ENCODE data around the gene BCAS3. TPM values are rescaled to one million over a fixed set of nuclear protein-coding genes. Genes with fewer than 3 reads are reported as not detected.

BCAS3 gene
- total RNA-seq, 1 experiment from 2014 or later = 11.4 TPM

DNA sequence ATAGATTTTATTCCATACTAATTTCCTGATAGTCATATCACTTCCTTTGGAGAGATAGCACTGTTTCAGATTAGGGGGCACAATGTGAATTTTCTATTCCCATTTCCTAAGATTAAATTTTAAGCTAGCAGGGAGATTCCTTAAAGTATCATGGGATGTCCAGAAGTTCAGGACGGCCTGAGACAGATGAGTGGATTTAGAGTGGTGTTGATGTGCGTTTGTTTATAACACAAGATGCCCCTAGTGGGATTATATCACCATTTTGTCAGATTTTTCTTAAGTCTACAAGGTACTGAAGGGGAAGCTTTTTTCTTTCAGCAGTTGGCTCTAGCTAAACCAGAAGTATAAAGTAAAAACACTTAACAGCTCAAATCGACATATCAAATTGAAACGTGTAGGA is 538.4 kb downstream of the BCAS3 start:
- Histone ChIP-seq H3K4me3 (ENCODE audit: insufficient read depth, low read depth, low read length) (no peak overlapping the region), H3K36me3 (replicated peaks; ENCODE audit: control insufficient read depth, insufficient read depth, low read length) (no peaks in the 10 kb centered on the region), H3K27me3 (ENCODE audit: control insufficient read depth, insufficient read depth, low read length) (no peaks in the 10 kb centered on the region; the same call in 1 of the 2 replicates)
- no peak for DNase-seq

DNA sequence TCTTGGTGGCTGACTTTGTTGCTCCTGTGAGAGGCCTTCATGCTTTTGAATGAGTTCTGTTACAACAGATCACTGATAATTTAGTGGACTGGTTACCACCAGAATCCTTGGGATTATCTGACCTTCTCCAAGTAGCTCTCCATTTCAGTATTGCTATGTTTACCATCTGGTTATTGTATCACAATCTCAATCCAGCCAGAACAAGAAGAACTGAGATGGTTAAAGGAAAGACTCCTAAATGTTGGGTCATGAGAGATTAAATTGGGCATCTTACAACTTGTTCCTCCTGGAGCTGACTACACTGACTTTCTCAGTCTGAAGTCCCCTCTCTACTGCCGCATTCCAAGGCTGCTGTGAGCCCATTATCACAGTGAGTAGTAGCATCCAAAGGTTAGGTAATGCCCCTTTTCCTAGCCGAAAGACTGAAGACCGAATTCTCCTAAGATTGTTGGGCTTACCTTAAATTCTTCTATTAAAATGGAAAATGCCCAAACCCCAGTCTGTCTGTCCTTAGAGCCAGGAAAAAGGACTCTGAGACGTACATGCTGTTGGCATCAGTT is 540.3 kb downstream of the BCAS3 start:
- no peak for DNase-seq
- Histone ChIP-seq H3K36me3 (replicated peaks; ENCODE audit: control insufficient read depth, insufficient read depth, low read length) (no peaks in the 10 kb centered on the region), H3K4me3 (ENCODE audit: insufficient read depth, low read depth, low read length) (no peak overlapping the region), H3K27me3 (ENCODE audit: control insufficient read depth, insufficient read depth, low read length) (no peaks in the 10 kb centered on the region; the same call in 1 of the 2 replicates)

DNA sequence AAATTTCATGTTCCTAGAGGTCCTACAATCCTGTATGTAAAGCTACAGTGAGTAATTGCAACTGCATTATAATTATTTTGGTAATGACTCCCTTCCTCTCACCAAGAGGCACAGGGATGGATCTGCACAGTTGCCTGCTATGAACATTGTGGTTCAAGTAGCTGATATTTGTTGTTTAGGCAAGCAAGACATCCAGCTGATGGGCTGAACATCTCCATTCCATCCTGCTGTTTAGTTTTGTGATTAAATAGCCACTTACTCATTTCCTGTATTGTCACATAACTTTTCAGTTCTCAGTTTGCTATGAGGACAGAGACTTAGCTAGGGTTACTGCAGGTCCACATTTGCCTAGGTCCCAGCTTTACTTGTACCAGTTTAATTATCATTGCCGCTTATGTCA is 540.8 kb downstream of the BCAS3 start:
- no peaks in the 10 kb centered on the region for H3K36me3 ChIP-seq (replicated peaks; ENCODE audit: control insufficient read depth, insufficient read depth, low read length)
- no peak overlapping the region for H3K4me3 ChIP-seq (ENCODE audit: insufficient read depth, low read depth, low read length)
- H3K27me3 ChIP-seq (ENCODE audit: control insufficient read depth, insufficient read depth, low read length) = no peaks in the 10 kb centered on the region; the same call in 1 of the 2 replicates
- DNase-seq = no peak

DNA sequence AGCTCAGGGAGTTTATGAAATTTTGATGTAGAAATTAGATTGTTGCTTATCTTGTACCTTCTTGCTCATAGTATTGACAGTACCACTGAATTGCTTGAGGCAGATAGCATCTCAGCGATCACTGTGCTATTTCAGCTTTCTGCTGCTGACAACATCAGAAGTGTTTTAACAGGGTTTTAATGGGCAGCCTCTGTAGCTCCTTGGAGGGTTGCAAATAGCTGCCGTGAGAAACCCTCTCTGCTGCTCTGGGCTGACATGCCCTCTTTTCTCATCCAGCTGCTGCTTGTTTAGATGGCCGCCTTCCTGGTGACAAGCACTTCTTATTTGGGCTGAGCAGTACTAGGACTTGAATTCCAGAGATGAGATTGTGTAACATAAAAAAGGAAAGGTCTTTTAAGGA is 541.8 kb downstream of the BCAS3 start:
- Histone ChIP-seq H3K36me3 (replicated peaks; ENCODE audit: control insufficient read depth, insufficient read depth, low read length) (no peaks in the 10 kb centered on the region), H3K4me3 (ENCODE audit: insufficient read depth, low read depth, low read length) (no peak overlapping the region), H3K27me3 (ENCODE audit: control insufficient read depth, insufficient read depth, low read length) (no peaks in the 10 kb centered on the region; the same call in 1 of the 2 replicates)
- no peak for DNase-seq

DNA sequence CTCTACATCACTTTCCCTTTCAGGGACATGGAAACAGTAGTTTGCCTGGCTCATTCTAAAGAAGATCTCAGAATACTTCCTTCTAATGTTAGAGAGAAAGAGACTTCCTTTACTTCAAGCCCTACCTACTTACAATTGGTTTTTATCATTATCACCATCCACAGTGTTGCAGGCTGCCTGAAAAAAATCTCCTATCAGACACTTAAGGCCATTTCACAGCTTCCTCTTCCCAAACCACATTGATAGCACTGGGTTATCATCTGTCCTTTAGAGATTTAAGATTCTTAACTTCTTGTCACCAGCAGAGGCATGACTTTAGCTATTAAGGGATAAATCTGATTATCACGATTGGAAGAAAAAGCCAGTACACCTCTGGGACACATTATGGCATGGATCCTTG is 543.5 kb downstream of the BCAS3 start:
- DNase-seq = no peak
- no peaks in the 10 kb centered on the region; the same call in 1 of the 2 replicates for H3K27me3 ChIP-seq (ENCODE audit: control insufficient read depth, insufficient read depth, low read length)

DNA sequence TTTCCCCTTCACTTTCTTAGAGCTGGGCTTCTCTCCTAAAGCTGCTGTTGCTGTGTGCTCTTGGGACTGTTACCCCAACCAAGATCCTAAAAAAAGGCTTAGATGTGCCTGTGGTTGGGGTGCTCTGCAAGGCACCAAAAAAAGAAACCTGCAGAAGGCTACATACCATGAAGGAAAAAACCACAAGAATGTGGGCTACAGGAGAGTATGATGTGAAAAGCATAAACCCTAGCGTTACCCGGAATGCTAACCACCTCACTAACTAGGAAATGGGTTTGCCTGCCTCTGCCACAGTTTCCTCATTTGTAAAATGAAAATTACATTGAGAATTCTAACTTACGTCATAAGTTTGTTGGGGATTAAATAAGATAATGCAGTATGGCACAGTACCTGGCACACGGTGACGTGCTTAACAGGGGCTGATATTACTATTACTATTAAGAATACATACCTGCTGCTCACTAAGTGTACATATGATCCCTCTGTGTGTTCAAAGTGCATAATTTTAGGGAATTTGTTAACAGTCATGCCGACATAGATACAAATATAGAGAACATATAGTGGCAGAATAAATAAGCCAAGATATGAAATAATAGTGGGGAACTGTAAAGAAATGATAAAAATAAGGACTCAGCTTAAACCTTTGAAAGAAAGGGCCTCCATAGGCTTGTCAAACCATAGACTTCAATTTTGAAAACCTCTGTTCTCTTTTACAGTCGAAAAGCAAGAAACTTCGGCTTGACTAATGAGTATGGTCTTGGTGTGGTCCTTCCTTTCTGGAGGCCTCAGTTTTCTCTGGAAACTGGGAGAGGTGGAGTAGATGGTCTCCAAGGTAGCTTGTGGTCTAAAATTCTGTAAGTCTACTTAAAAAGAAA is 544.2 kb downstream of the BCAS3 start:
- Histone ChIP-seq H3K27me3 (ENCODE audit: control insufficient read depth, insufficient read depth, low read length) (no peaks in the 10 kb centered on the region; the same call in 1 of the 2 replicates), H3K36me3 (replicated peaks; ENCODE audit: control insufficient read depth, insufficient read depth, low read length) (no peaks in the 10 kb centered on the region), H3K4me3 (ENCODE audit: insufficient read depth, low read depth, low read length) (no peak overlapping the region)
- no peak for DNase-seq

More for the DNA sequence above, 543.5 kb downstream of the BCAS3 start:
- Histone ChIP-seq H3K36me3 (replicated peaks; ENCODE audit: control insufficient read depth, insufficient read depth, low read length) (no peaks in the 10 kb centered on the region), H3K4me3 (ENCODE audit: insufficient read depth, low read depth, low read length) (no peak overlapping the region)

DNA sequence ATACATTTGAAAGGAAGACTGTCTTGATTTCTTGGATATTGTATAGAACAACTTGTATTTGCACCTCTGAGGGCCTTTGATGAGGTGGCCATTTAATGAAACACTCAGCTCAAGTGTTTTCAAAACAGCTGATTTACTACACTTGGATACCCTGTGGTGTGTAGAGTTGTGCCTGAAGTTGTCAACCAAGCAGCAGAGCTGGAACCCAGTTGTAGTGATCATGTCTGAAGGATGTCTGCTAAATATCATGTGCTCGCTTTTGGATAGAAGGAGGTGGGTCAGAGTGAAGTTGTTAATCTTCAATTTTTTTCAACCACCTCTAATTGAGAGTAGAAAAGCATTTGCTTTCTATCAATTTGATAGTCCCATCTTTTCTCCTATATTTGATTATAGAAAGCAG is 546.1 kb downstream of the BCAS3 start:
- no peak for DNase-seq
- H3K4me3 ChIP-seq (ENCODE audit: insufficient read depth, low read depth, low read length) = no peak overlapping the region
- H3K27me3 ChIP-seq (ENCODE audit: control insufficient read depth, insufficient read depth, low read length) = no peaks in the 10 kb centered on the region; the same call in 1 of the 2 replicates
- no peaks in the 10 kb centered on the region for H3K36me3 ChIP-seq (replicated peaks; ENCODE audit: control insufficient read depth, insufficient read depth, low read length)

DNA sequence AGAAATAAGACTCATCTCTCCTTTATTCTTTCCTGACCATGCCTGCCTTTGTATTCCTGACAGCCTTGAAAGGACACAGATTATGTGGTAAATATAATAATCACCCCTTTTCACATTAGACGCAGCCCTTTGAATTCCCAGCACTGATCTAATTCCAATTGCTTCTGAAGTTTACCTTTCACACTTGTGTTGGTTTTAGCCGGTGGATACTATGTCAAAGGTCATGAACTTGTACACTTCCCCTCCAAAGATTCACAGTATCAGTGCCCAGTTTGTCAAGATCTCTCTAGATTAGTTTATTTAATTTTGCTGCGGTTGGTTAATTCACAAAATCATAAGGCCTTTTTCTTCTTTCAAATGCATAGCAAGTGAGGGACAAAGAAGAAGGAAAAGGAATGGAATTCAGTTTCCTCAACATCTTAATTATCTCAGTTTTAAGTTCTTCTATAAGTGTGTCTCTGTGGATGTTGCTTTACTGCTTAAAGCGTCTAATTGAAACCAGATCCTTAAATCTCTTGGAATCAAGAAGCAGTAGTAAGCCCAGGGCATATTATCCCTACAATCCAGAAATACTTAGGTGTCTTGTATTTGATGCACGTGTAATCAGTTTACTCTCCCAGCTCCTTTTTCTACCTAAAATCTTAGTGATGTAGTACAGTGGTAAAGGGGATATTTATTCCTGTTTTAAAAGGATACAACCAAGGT is 547.7 kb downstream of the BCAS3 start:
- no peak for DNase-seq
- no peaks in the 10 kb centered on the region for H3K36me3 ChIP-seq (replicated peaks; ENCODE audit: control insufficient read depth, insufficient read depth, low read length)
- no peaks in the 10 kb centered on the region; the same call in 1 of the 2 replicates for H3K27me3 ChIP-seq (ENCODE audit: control insufficient read depth, insufficient read depth, low read length)
- H3K4me3 ChIP-seq (ENCODE audit: insufficient read depth, low read depth, low read length) = no peak overlapping the region

DNA sequence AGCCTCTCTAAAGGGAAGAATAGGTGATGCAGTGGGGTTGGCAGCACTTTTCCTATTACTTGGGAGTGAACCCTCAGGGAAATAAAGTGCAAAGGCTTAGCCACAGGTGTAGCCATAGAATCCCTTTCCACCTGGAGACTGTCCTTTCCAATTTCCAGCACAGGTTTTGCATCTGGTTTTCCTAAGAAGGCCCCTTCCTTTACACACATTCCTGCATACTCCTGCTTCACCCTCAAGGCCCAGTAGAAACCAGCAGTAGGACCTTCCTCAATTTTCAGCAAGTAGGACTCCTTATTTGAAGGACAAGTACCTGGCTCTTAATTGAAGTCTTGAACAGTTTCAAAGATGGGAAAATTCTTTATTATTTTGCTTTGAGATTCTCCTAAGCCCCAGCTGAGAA is 550.2 kb downstream of the BCAS3 start:
- Histone ChIP-seq H3K36me3 (replicated peaks; ENCODE audit: control insufficient read depth, insufficient read depth, low read length) (no peaks in the 10 kb centered on the region), H3K27me3 (ENCODE audit: control insufficient read depth, insufficient read depth, low read length) (no peaks in the 10 kb centered on the region), H3K4me3 (ENCODE audit: insufficient read depth, low read depth, low read length) (no peak overlapping the region)
- DNase-seq = no peak

DNA sequence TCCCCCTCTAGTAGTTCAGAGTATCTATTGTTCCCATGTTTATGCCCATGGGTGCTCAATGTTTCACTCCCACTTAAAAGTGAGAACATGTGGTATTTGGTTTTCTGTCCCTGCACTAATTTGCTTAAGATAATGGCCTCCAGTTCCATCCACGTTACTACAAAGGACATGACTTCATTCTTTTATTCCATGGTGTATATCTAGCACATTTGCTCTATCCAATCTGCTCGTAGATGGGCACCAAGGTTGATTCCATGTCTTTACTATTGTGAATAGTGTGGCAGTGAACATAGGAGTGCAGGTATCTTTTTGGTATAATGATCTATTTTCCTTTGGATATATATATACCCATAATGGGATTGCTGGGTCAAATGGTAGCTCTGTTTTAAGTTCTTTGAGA is 552.8 kb downstream of the BCAS3 start:
- Histone ChIP-seq H3K27me3 (ENCODE audit: control insufficient read depth, insufficient read depth, low read length) (no peaks in the 10 kb centered on the region), H3K4me3 (ENCODE audit: insufficient read depth, low read depth, low read length) (no peak overlapping the region), H3K36me3 (replicated peaks; ENCODE audit: control insufficient read depth, insufficient read depth, low read length) (no peaks in the 10 kb centered on the region)
- DNase-seq = no peak

DNA sequence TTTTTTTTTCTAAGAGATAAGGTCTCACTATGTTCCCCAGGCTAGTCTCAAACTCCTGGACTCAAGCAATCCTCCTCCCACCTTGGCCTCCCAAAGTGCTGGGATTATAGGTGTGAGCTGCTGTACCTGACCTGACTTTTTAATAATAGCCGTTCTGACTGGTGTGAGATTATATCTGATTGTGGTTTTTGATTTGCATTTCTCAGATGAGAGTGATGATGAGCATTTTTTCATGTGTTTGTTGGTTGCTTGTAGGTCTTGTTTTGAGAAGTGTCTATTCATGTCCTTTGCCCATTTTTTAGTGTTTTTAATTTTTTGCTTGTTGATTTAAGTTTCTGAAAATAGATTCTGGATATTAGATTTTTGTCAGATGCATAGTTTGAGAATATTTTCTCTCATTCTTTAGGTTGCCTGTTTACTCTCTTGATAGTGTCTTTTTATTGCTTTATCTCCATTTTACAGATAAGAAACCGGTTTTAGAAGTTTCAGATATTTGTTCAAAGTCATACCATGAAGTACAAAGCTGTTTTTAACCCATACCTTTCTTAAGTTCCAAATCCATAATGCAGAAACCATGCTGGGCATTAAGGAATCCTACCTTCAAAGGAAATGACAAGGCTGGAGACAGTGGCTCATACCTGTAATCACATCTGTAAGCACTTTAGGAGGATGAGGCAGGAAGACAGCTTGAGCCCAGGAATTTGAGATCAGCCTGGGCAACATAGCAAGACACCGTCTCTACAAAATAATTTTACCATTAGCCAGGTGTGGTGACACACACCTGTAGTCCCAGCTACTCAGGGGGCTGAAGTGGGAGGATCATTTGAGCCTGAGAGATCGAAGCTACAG is 553.5 kb downstream of the BCAS3 start:
- H3K36me3 ChIP-seq (replicated peaks; ENCODE audit: control insufficient read depth, insufficient read depth, low read length) = no peaks in the 10 kb centered on the region
- H3K27me3 ChIP-seq (ENCODE audit: control insufficient read depth, insufficient read depth, low read length) = no peaks in the 10 kb centered on the region
- no peak for DNase-seq
- no peak overlapping the region for H3K4me3 ChIP-seq (ENCODE audit: insufficient read depth, low read depth, low read length)

DNA sequence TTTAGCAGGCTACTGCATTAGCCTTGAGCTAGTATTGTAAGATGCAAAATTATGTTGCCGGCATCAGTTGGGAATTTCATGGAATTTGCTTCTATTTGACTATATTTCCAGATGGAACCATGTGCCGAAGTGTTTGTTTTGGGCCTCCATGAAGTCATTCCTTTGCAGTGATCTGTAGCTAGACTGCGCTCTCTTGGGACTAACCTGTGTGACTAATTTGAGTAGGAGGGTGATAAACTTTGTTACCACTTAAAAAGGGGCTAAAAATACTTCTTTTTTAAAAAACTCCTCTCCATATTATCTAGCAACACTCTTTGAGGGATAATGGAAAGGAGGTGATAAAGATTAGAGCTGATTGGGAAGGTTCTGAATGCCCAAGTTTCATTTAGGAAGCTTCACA is 555.2 kb downstream of the BCAS3 start:
- H3K36me3 ChIP-seq (replicated peaks; ENCODE audit: control insufficient read depth, insufficient read depth, low read length) = no peaks in the 10 kb centered on the region
- no peaks in the 10 kb centered on the region for H3K27me3 ChIP-seq (ENCODE audit: control insufficient read depth, insufficient read depth, low read length)
- H3K4me3 ChIP-seq (ENCODE audit: insufficient read depth, low read depth, low read length) = no peak overlapping the region
- DNase-seq = no peak

DNA sequence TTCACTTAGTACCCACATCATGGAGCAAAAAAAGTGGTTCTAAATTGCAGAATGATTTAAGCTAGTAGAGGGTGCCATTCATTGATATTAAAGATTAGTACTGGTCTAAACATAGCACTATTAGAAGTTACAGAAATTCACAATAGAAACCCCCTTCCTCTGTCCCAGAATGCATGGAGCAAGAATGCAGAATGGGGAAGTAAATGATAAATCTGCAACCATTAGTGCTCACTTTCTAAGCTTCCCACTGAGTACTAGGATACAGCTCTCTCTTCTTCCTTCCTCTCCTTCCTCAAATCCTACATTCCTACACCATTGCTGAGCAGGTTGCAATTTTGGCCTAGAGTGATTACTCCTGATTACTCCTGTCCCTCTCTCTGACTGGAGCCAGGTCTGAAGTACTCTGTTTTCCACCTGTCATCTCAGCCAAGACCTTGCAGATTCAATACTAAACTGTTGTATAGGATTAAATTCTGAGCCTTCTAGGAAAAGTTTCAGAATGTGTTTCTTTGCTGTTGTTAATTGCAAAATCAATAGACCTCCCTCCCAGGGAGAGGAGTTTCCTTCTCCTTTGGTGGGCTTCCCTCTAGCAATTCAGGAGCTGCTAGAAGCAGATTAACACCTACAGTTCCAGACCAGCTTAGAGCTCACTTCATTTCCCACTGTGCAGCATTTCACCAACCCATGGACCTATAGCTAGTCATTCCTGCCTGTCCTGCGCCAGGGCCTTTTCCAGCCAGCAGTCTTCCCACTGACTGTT is 556.5 kb downstream of the BCAS3 start:
- DNase-seq = no peak
- H3K36me3 ChIP-seq (replicated peaks; ENCODE audit: control insufficient read depth, insufficient read depth, low read length) = no peaks in the 10 kb centered on the region
- no peak overlapping the region for H3K4me3 ChIP-seq (ENCODE audit: insufficient read depth, low read depth, low read length)
- no peaks in the 10 kb centered on the region for H3K27me3 ChIP-seq (ENCODE audit: control insufficient read depth, insufficient read depth, low read length)
